CD4-positive, CD25-positive, alpha-beta regulatory T cell (primary cell): Measurements from ENCODE around the gene MICAL3. TPM values are rescaled to one million over a fixed set of nuclear protein-coding genes. Genes with fewer than 3 reads are reported as not detected.

ENCODE experiments used
- ATAC-seq, 2 donors: fragments of 150-1000 bp; cut with Tn5 transposase; one replicate each; pipeline ENCODE4 v1.10.0; 2021; ENCODE audit warnings: low read depth in 2 of 2, moderate number of reproducible peaks in 2 of 2, moderate library complexity in 1 of 2
- DNase-seq, 3 donors: peaks; one replicate each; pipeline versions ENCODE4 v3.0.0 to v3.0.0-alpha.2; 2012 to 2022; ENCODE audit warnings: mixed read lengths in 1 of 3
- H3K27ac ChIP-seq: one replicate; pipeline ENCODE4 v1.7.0; 2013; ENCODE audit warnings: mild to moderate bottlenecking, low read length; ENCODE audit not compliant: insufficient read depth, poor library complexity, severe bottlenecking
- H3K27me3 ChIP-seq: one replicate; pipeline ENCODE4 v1.7.0; 2013; ENCODE audit warnings: low read length; ENCODE audit not compliant: control insufficient read depth, insufficient read depth
- H3K36me3 ChIP-seq: one replicate; pipeline ENCODE4 v1.7.0; 2013; ENCODE audit warnings: mild to moderate bottlenecking, low read length, moderate library complexity; ENCODE audit not compliant: control insufficient read depth, insufficient read depth
- H3K4me1 ChIP-seq: 2 replicates; pipeline ENCODE4 v1.7.0; 2013; ENCODE audit warnings: mild to moderate bottlenecking, low read length; ENCODE audit not compliant: insufficient read depth, control insufficient read depth, poor library complexity, severe bottlenecking
- H3K4me3 ChIP-seq: one replicate; pipeline ENCODE4 v1.7.0; 2013; ENCODE audit warnings: low read depth, mild to moderate bottlenecking, low read length, moderate library complexity
- H3K9me3 ChIP-seq, 2 experiments: 1 replicate in 1 of 2; 2 replicates in 1 of 2; pipeline ENCODE4 v1.7.0; 2013; ENCODE audit warnings: low read length in 2 of 2, mild to moderate bottlenecking in 1 of 2, moderate library complexity in 1 of 2; ENCODE audit not compliant: control insufficient read depth in 2 of 2
- H3K27ac Mint-ChIP-seq, 3 donors: one replicate each; pipeline ENCODE4 v1.8.0; 2020 to 2022; ENCODE audit warnings: mild to moderate bottlenecking in 3 of 3, mixed read lengths in 3 of 3, moderate library complexity in 2 of 3
- H3K27me3 Mint-ChIP-seq: one replicate; pipeline ENCODE4 v1.8.0; 2022; ENCODE audit warnings: mild to moderate bottlenecking, mixed read lengths
- H3K36me3 Mint-ChIP-seq: one replicate; pipeline ENCODE4 v1.8.0; 2020; ENCODE audit warnings: mixed read lengths
- H3K4me1 Mint-ChIP-seq, 4 donors: one replicate each; pipeline ENCODE4 v1.8.0; 2020 to 2022; ENCODE audit warnings: mixed read lengths in 4 of 4, mild to moderate bottlenecking in 1 of 4
- H3K4me3 Mint-ChIP-seq, 4 donors: one replicate each; pipeline ENCODE4 v1.8.0; 2020 to 2022; ENCODE audit warnings: mild to moderate bottlenecking in 4 of 4, mixed read lengths in 4 of 4, moderate library complexity in 3 of 4
- H3K9me3 Mint-ChIP-seq, 7 donors: one replicate each; pipeline ENCODE4 v1.8.0; 2020 to 2022; ENCODE audit warnings: mixed read lengths in 7 of 7, mild to moderate bottlenecking in 3 of 7, moderate library complexity in 2 of 7
- polyA plus RNA-seq, 4 donors: library from polyadenylated mRNA; unstranded; fragments of 300-500 nt; fragmentation: Illumina TruSeq; gene quantifications; one replicate each; pipeline ENCODE4 v1.2.3, GENCODE V29; 2021
- total RNA-seq: library from RNA; stranded (reverse); gene quantifications from one replicate; pipeline ENCODE4 v1.2.3, GENCODE V29; 2022

Gene MICAL3
- total and polyA plus RNA-seq, 5 donors from 2014 or later, result 0.71 to 39.9 (median 1.8) TPM

DNA sequence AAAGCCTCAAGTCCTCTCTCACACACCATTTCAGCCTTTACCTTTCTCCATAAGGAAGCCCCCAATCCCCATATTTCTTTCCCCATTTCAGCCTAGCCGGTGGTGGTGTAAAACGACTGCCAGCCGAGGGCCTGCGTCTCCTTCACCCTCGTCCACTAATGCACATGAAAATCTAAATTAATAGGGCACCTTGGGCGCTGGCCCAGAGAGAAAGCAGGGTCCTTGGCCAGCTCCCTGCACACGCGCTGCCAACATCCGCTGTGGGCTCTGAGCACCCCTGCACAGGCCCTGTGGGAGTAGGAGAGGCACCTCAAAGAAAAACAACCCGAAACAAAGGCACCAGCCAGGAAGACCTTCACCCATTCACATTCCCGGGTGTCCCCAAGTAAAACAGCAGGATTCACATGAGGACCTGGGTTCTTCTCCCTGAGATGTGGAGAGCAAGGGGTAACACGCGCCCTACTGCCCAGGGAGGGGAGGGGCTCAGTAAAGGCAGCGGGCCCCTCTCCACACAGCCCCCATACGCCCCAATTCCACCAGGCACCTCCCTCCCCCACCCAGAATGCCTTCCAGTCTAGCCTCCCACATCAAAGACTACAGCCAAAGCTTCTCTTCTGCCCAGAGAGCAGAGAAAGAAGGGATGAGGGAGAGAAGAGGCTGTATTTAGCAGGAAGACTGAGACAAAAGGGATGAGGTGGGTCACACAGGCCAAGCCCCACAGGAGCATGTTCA lies 79.0 kb downstream of the MICAL3 start:
- H3K27ac Mint-ChIP-seq, result peak overlapping the region in 1 of 3 donors; percentile 46

DNA sequence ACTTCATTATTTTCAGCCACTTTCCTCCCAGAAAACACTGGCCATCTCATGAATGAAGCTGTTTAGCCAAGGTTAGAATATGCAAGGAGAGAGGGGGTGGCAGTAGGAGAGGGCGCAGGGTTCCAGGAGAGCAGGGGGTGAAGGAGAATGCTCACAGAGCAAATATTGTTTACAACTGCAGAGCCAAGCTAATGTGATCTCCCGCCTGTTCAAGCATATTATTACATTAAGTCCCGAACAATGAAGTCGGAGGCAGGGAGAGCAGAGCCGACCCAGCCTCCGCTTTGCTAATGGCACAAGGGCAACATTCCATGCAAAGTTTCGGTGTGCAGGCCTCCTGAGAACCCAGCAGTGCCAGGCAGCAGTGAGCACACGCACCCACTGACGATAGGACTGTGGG lies 80.1 kb downstream of the MICAL3 start:
- Histone ChIP-seq H3K36me3 (no peaks in the 10 kb centered on the region), H3K27ac (no peak overlapping the region), H3K4me3 (no peak overlapping the region), H3K9me3 (no peaks in the 10 kb centered on the region), H3K4me1 (no peaks in the 10 kb centered on the region), H3K27me3 (no peaks in the 10 kb centered on the region)
- Mint-ChIP-seq H3K4me3 (no peak overlapping the region), H3K27ac (peak overlapping the region in 1 of 3 donors; percentile 63), H3K27me3 (no peaks in the 10 kb centered on the region), H3K9me3 (no peaks in the 10 kb centered on the region), H3K4me1 (peaks cover 6 to 19% (median 11%) of the 10 kb centered on the region in 4 donors), H3K36me3 (peaks cover 3% of the 10 kb centered on the region)
- DNase-seq (no peak), ATAC-seq (no peak)

More for the DNA sequence above, 79.0 kb downstream of the MICAL3 start:
- no peaks in the 10 kb centered on the region for H3K27me3 ChIP-seq
- no peaks in the 10 kb centered on the region for H3K4me1 ChIP-seq
- H3K27ac ChIP-seq, result no peak overlapping the region
- H3K36me3 Mint-ChIP-seq, result peaks cover 3% of the 10 kb centered on the region
- no peak overlapping the region for H3K4me3 ChIP-seq
- no peaks in the 10 kb centered on the region for H3K9me3 Mint-ChIP-seq
- H3K4me1 Mint-ChIP-seq, result peaks cover 3 to 24% (median 14%) of the 10 kb centered on the region in 4 donors
- H3K27me3 Mint-ChIP-seq, result no peaks in the 10 kb centered on the region
- no peak overlapping the region for H3K4me3 Mint-ChIP-seq
- H3K9me3 ChIP-seq, result no peaks in the 10 kb centered on the region
- ATAC-seq, result no peak
- no peaks in the 10 kb centered on the region for H3K36me3 ChIP-seq
- no peak for DNase-seq

DNA sequence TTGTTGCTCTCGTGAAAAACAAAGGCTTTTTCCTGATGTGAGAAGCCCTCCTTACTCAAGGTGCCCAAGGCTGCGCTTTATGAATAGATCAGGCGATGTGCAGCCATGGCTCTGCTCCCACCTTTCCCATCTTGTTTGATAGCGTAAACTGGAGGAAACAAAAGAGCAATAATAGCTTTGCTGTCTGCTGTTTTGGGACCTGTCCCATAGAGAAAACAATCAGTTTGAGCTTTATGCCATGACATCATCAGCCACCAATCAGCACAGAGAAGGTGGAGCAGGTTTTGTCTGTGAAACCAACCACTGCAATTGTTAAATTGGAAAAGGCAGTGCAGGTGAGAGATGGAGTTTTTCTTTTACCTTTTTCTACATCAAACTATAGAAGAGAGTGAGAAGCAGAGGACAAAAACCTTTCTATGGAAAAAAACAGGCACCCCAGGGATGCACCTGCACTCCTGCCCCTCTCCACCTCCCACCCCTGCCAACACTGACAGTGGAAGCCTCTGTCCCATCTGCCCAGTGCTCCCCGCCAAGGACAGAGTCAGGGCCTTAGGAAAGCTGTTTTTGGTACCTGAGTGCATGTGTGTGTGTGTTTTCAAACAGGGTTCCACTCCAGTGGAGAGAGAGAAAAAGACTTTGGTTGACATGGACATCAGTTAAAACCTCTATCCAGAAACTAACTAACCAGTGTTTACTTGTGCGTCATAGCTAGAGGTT lies 80.7 kb downstream of the MICAL3 start:
- no peaks in the 10 kb centered on the region for H3K9me3 Mint-ChIP-seq
- DNase-seq (no peak), ATAC-seq (no peak)
- Histone ChIP-seq H3K36me3 (no peaks in the 10 kb centered on the region), H3K4me3 (no peak overlapping the region), H3K4me1 (no peaks in the 10 kb centered on the region), H3K27me3 (no peaks in the 10 kb centered on the region), H3K9me3 (no peaks in the 10 kb centered on the region), H3K27ac (no peak overlapping the region)
- H3K27me3 Mint-ChIP-seq, result no peaks in the 10 kb centered on the region
- peaks cover 3% of the 10 kb centered on the region for H3K36me3 Mint-ChIP-seq
- H3K4me3 Mint-ChIP-seq, result no peak overlapping the region
- H3K4me1 Mint-ChIP-seq, result peaks cover 6 to 19% (median 11%) of the 10 kb centered on the region in 4 donors
- H3K27ac Mint-ChIP-seq, result no peak overlapping the region

GRCh38 chr22:17942721-17943120 lies 81.6 kb downstream of the MICAL3 start:
- H3K9me3 ChIP-seq, result no peaks in the 10 kb centered on the region
- ATAC-seq, result no peak
- H3K4me3 ChIP-seq, result no peak overlapping the region
- no peaks in the 10 kb centered on the region for H3K36me3 ChIP-seq
- DNase-seq, result no peak
- H3K27ac ChIP-seq, result no peak overlapping the region
- Mint-ChIP-seq H3K36me3 (peaks cover 3% of the 10 kb centered on the region), H3K27me3 (no peaks in the 10 kb centered on the region), H3K4me3 (no peak overlapping the region), H3K27ac (no peak overlapping the region), H3K9me3 (no peaks in the 10 kb centered on the region), H3K4me1 (peaks cover 6 to 19% (median 11%) of the 10 kb centered on the region in 4 donors)
- no peaks in the 10 kb centered on the region for H3K27me3 ChIP-seq
- H3K4me1 ChIP-seq, result no peaks in the 10 kb centered on the region

DNA sequence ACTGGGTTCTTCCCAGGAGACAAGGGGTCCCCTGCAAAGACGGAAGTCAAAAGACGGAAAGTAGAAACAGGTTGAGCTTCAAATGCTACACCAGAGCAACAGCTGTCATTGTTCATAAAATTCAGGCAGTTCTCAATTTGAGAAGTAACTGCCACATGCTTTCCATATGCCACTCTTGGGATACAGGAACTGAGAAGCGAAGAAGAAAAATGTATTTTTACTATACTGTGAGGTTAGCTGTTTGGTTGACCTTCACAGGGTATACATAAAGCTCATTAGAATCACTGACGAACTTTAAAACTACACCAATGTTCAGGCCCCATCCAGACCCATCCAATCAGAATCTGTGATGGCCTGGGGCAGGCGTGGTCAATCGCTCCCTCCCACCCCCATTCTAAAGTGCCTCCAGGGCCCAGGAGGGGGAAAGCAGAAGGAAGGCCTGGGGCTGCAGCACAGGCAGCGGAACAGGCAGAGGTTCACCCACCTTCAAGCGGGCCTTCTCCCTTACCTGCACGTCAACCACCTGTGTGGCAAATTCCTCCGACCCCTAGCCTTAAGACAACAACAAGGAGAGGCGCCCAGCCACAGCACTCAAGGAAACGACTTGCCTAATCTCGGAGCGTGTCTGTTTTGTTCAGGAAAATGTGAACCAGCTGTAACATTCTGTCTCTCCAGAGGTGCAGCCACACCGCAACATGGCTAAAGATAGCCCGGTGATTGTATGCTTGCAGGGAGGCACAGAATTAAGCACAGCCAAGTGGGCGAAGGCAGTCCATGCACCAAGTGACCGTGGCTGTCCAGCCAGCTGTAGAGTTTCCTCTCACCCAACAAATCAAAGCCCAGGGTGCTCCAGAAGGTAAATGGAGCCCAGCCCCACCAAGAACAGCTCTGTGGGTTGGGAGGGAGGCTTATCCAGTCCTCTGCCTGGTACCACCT lies 82.6 kb downstream of the MICAL3 start:
- H3K4me1 ChIP-seq, result no peaks in the 10 kb centered on the region
- H3K36me3 ChIP-seq, result no peaks in the 10 kb centered on the region
- no peak overlapping the region for H3K27ac ChIP-seq
- no peak overlapping the region for H3K4me3 Mint-ChIP-seq
- H3K4me3 ChIP-seq, result no peak overlapping the region
- H3K9me3 ChIP-seq, result no peaks in the 10 kb centered on the region
- H3K9me3 Mint-ChIP-seq, result peaks cover 0 to under 1% (median 0%) of the 10 kb centered on the region in 7 donors
- H3K27me3 Mint-ChIP-seq, result no peaks in the 10 kb centered on the region
- DNase-seq (no peak), ATAC-seq (no peak)
- peaks cover 3% of the 10 kb centered on the region for H3K36me3 Mint-ChIP-seq
- H3K27ac Mint-ChIP-seq, result no peak overlapping the region
- H3K4me1 Mint-ChIP-seq, result peaks cover 6 to 19% (median 10%) of the 10 kb centered on the region in 4 donors
- H3K27me3 ChIP-seq, result no peaks in the 10 kb centered on the region

DNA sequence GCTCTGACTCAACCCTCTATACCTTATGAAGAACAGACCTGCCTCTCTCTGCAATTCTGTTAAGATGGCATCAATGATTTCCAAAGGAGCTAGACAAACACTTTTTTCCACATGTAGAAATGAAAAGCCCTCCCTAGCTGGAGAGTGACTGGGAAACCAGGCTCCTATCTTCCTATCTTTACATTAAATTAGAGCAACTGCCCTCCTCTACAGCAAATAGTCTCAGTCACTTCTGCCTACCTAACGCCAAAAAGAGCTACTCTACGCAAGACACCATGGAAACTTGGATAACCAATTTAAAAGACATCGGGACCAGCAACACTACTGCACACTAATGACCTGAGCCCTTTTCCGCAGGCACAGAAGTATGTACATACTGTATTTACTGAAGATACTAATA lies 84.8 kb downstream of the MICAL3 start:
- Mint-ChIP-seq H3K9me3 (peaks cover 0 to 1% (median 0%) of the 10 kb centered on the region in 7 donors), H3K36me3 (peaks cover 3% of the 10 kb centered on the region), H3K27me3 (no peaks in the 10 kb centered on the region), H3K4me3 (no peak overlapping the region), H3K4me1 (peaks cover 7 to 22% (median 14%) of the 10 kb centered on the region in 4 donors), H3K27ac (no peak overlapping the region)
- Histone ChIP-seq H3K27me3 (no peaks in the 10 kb centered on the region), H3K27ac (no peak overlapping the region), H3K36me3 (no peaks in the 10 kb centered on the region), H3K4me1 (no peaks in the 10 kb centered on the region), H3K4me3 (no peak overlapping the region), H3K9me3 (no peaks in the 10 kb centered on the region)
- no peak for ATAC-seq
- DNase-seq, result no peak

GRCh38 chr22:17939011-17939410 lies 85.3 kb downstream of the MICAL3 start:
- H3K4me1 ChIP-seq, result no peaks in the 10 kb centered on the region
- no peaks in the 10 kb centered on the region for H3K36me3 ChIP-seq
- H3K4me3 ChIP-seq, result no peak overlapping the region
- no peak overlapping the region for H3K27ac Mint-ChIP-seq
- H3K4me1 Mint-ChIP-seq, result peaks cover 9 to 24% (median 17%) of the 10 kb centered on the region in 4 donors
- H3K4me3 Mint-ChIP-seq, result no peak overlapping the region
- H3K27ac ChIP-seq, result no peak overlapping the region
- H3K9me3 ChIP-seq, result no peaks in the 10 kb centered on the region
- peaks cover 0 to 1% (median 0%) of the 10 kb centered on the region in 7 donors for H3K9me3 Mint-ChIP-seq
- H3K36me3 Mint-ChIP-seq, result peaks cover 1% of the 10 kb centered on the region
- ATAC-seq, result no peak
- no peaks in the 10 kb centered on the region for H3K27me3 ChIP-seq
- no peaks in the 10 kb centered on the region for H3K27me3 Mint-ChIP-seq
- no peak for DNase-seq
